Type B pancreatic cell (in vitro differentiated cells): Measurements from ENCODE around the gene COL4A6. TPM values are rescaled to one million over a fixed set of nuclear protein-coding genes. Genes with fewer than 3 reads are reported as not detected.
A peak's percentile ranks its signal among the peaks of the same experiment; 100 is the strongest.

ENCODE experiments used
- DNase-seq: peaks from one replicate; pipeline ENCODE4 v3.0.0; 2021; ENCODE audit warnings: mixed read lengths; ENCODE audit not compliant: unreplicated experiment; ENCODE audit errors: extremely low spot score
- H3K27ac Mint-ChIP-seq: 2 replicates; pipeline ENCODE4 v1.8.0; 2021; ENCODE audit warnings: mild to moderate bottlenecking, mixed read lengths
- H3K27me3 Mint-ChIP-seq: 2 replicates; pipeline ENCODE4 v1.8.0; 2021; ENCODE audit warnings: mixed read lengths
- H3K36me3 Mint-ChIP-seq: 2 replicates; pipeline ENCODE4 v1.8.0; 2021; ENCODE audit warnings: mixed read lengths
- H3K4me1 Mint-ChIP-seq: one replicate; pipeline ENCODE4 v1.8.0; 2021; ENCODE audit warnings: mixed read lengths; ENCODE audit not compliant: unreplicated experiment
- H3K4me3 Mint-ChIP-seq: 2 replicates; pipeline ENCODE4 v1.8.0; 2021; ENCODE audit warnings: mild to moderate bottlenecking, mixed read lengths
- H3K9me3 Mint-ChIP-seq: 2 replicates; pipeline ENCODE4 v1.8.0; 2021; ENCODE audit warnings: mixed read lengths
- CTCF ChIP-seq: fragments of 200-600 bp; sonication (generic); conservative IDR thresholded peaks from 2 replicates; pipeline ENCODE4 v1.5.0; 2021; ENCODE audit warnings: antibody characterized with exemption, mild to moderate bottlenecking
- total RNA-seq: library from RNA; stranded (reverse); gene quantifications from 2 replicates; pipeline ENCODE4 v1.2.1, GENCODE V29; 2021; ENCODE audit warnings: low replicate concordance

COL4A6 gene
- total RNA-seq, 1 donor from 2014 or later, result 51.7 TPM

GRCh38 chrX:108304210-108304609 is 134.0 kb downstream of the COL4A6 start:
- no peak overlapping the region for H3K4me3 Mint-ChIP-seq
- no peak for DNase-seq
- TF ChIP-seq CTCF, result peak; percentile 68
- peaks cover 5% of the 10 kb centered on the region for H3K36me3 Mint-ChIP-seq
- no peaks in the 10 kb centered on the region for H3K9me3 Mint-ChIP-seq
- no peak overlapping the region for H3K27ac Mint-ChIP-seq
- peaks cover 28% of the 10 kb centered on the region for H3K4me1 Mint-ChIP-seq
- H3K27me3 Mint-ChIP-seq, result no peaks in the 10 kb centered on the region

GRCh38 chrX:108303682-108304081 is 134.5 kb downstream of the COL4A6 start:
- Mint-ChIP-seq H3K9me3 (no peaks in the 10 kb centered on the region), H3K36me3 (peaks cover under 1% of the 10 kb centered on the region), H3K4me1 (peaks cover 33% of the 10 kb centered on the region), H3K27ac (no peak overlapping the region), H3K4me3 (no peak overlapping the region), H3K27me3 (no peaks in the 10 kb centered on the region)
- no peak for DNase-seq
- no peak for TF ChIP-seq CTCF

- H3K27ac Mint-ChIP-seq, result peak overlapping the region; percentile 83
Observed at GRCh38 chrX:108299704-108300103, 138.5 kb downstream of the COL4A6 start.

GRCh38 chrX:108299101-108299591 is 139.1 kb downstream of the COL4A6 start:
- no peak for DNase-seq
- no peak for TF ChIP-seq CTCF
- H3K36me3 Mint-ChIP-seq, result no peaks in the 10 kb centered on the region
- H3K9me3 Mint-ChIP-seq, result no peaks in the 10 kb centered on the region
- peak overlapping the region; percentile 83 for H3K27ac Mint-ChIP-seq
- no peaks in the 10 kb centered on the region for H3K27me3 Mint-ChIP-seq
- H3K4me1 Mint-ChIP-seq, result peaks cover 37% of the 10 kb centered on the region
- H3K4me3 Mint-ChIP-seq, result peak overlapping the region; percentile 68

More at GRCh38 chrX:108299704-108300103, 138.5 kb downstream of the COL4A6 start:
- Mint-ChIP-seq H3K36me3 (no peaks in the 10 kb centered on the region), H3K27me3 (no peaks in the 10 kb centered on the region), H3K9me3 (no peaks in the 10 kb centered on the region), H3K4me1 (peaks cover 37% of the 10 kb centered on the region), H3K4me3 (peak overlapping the region; percentile 68)
- no peak for DNase-seq
- TF ChIP-seq CTCF, result no peak

- Mint-ChIP-seq H3K4me3 (no peak overlapping the region), H3K36me3 (no peaks in the 10 kb centered on the region)
Observed at GRCh38 chrX:108298165-108298602, 140.0 kb downstream of the COL4A6 start.

More at GRCh38 chrX:108298165-108298602, 140.0 kb downstream of the COL4A6 start:
- Mint-ChIP-seq H3K27me3 (no peaks in the 10 kb centered on the region), H3K27ac (peak overlapping the region; percentile 39), H3K4me1 (peaks cover 33% of the 10 kb centered on the region), H3K9me3 (no peaks in the 10 kb centered on the region)
- no peak for TF ChIP-seq CTCF
- no peak for DNase-seq
